Kidney (tissue), 2 donors: ENCODE data around the gene FAM72B. TPM values are rescaled to one million over a fixed set of nuclear protein-coding genes. Genes with fewer than 3 reads are reported as not detected.

Source experiments
- polyA plus RNA-seq: library from polyadenylated mRNA; stranded (reverse); fragments of 350-450 nt; fragmentation: Illumina TruSeq; extraction: RNeasy Lipid Tissue Mini Kit (QIAGEN cat#74804); gene quantifications from one replicate; pipeline ENCODE4 v1.2.3, GENCODE V29; 2014; ENCODE audit warnings: low read depth, low replicate concordance; ENCODE audit not compliant: insufficient read depth
- total RNA-seq: library from RNA; stranded (reverse); fragmentation: NEBNext Ultra II Directional; extraction: Animal tissue kit (Norgen Biotek cat#: 25700); gene quantifications from one replicate; pipeline ENCODE4 v1.2.1, GENCODE V29; 2021
- donor health status: DM: yes; HTN: yes; CAD: no.

The FAM72B gene
- total and polyA plus RNA-seq, 2 donors from 2014 or later, result 0.54 to 0.56 TPM

Other genes with a start within 250 kb of the FAM72B start
- gene SRGAP2C, start 635 bp upstream of the FAM72B start, total RNA-seq, result 29.1 TPM
- gene SRGAP2C, start 635 bp upstream of the FAM72B start, polyA plus RNA-seq, result 6.6 TPM